Naive thymus-derived CD4-positive, alpha-beta T cell (primary cell): ENCODE results near the gene DENND5A. TPM values are rescaled to one million over a fixed set of nuclear protein-coding genes. Genes with fewer than 3 reads are reported as not detected.

Experiments used
- ATAC-seq: fragments of 150-1000 bp; cut with Tn5 transposase; 2 replicates; pipeline ENCODE4 v1.10.0; 2021; ENCODE audit warnings: mild to moderate bottlenecking, moderate library complexity
- CTCF ChIA-PET: fragments of 350-600 bp; sonication (Branson Sonifier 250); formaldehyde crosslinking; loops from one replicate; lab custom pipeline; 2021; ENCODE audit warnings: antibody characterized with exemption; lab: Charles Lee
- POLR2A ChIA-PET: fragments of 350-600 bp; sonication (Branson Sonifier 250); formaldehyde crosslinking; loops from one replicate; lab custom pipeline; 2021; ENCODE audit warnings: antibody characterized with exemption, inconsistent platforms; lab: Charles Lee
- DNase-seq, 9 donors: peaks; one replicate each; pipeline versions ENCODE4 v3.0.0 to v3.0.0-alpha.2; 2020 to 2022; ENCODE audit warnings: mixed read lengths in 1 of 9
- H3K27ac ChIP-seq: one replicate; pipeline ENCODE4 v1.7.0; 2013; ENCODE audit warnings: mild to moderate bottlenecking, low read depth, low read length, moderate library complexity
- H3K27me3 ChIP-seq, 2 donors: one replicate each; pipeline ENCODE4 v1.7.0; 2013; ENCODE audit warnings: low read length in 2 of 2, mild to moderate bottlenecking in 2 of 2, moderate library complexity in 2 of 2; ENCODE audit not compliant: control insufficient read depth in 2 of 2, insufficient read depth in 2 of 2
- H3K36me3 ChIP-seq, 3 experiments: 1 replicate in 2 of 3; 2 replicates in 1 of 3; pipeline ENCODE4 v1.7.0; 2013; ENCODE audit warnings: low read length in 3 of 3, mild to moderate bottlenecking in 3 of 3, moderate library complexity in 1 of 3; ENCODE audit not compliant: insufficient read depth in 3 of 3, control insufficient read depth in 2 of 3
- H3K4me1 ChIP-seq, 2 donors: one replicate each; pipeline ENCODE4 v1.7.0; 2013; ENCODE audit warnings: low read length in 2 of 2, mild to moderate bottlenecking in 2 of 2, moderate library complexity in 1 of 2; ENCODE audit not compliant: control insufficient read depth in 2 of 2, insufficient read depth in 2 of 2
- H3K4me3 ChIP-seq: 2 replicates; pipeline ENCODE4 v1.7.0; 2013; ENCODE audit warnings: mild to moderate bottlenecking, low read length
- H3K9me3 ChIP-seq, 3 experiments: 1 replicate in 2 of 3; 2 replicates in 1 of 3; pipeline ENCODE4 v1.7.0; 2013; ENCODE audit warnings: low read length in 3 of 3; ENCODE audit not compliant: control insufficient read depth in 2 of 3
- H3K27ac Mint-ChIP-seq, 9 donors: one replicate each; pipeline ENCODE4 v1.8.0; 2020 to 2022; ENCODE audit warnings: mixed read lengths in 9 of 9, mild to moderate bottlenecking in 8 of 9, moderate library complexity in 5 of 9, inconsistent platforms in 2 of 9
- H3K27me3 Mint-ChIP-seq, 5 donors: one replicate each; pipeline ENCODE4 v1.8.0; 2021 to 2022; ENCODE audit warnings: mixed read lengths in 5 of 5, mild to moderate bottlenecking in 1 of 5
- H3K36me3 Mint-ChIP-seq, 5 donors: one replicate each; pipeline ENCODE4 v1.8.0; 2020 to 2022; ENCODE audit warnings: mixed read lengths in 5 of 5, mild to moderate bottlenecking in 3 of 5, inconsistent platforms in 1 of 5
- H3K4me1 Mint-ChIP-seq, 7 donors: one replicate each; pipeline ENCODE4 v1.8.0; 2020 to 2022; ENCODE audit warnings: mixed read lengths in 7 of 7, mild to moderate bottlenecking in 3 of 7, inconsistent platforms in 1 of 7
- H3K4me3 Mint-ChIP-seq, 10 donors: one replicate each; pipeline ENCODE4 v1.8.0; 2020 to 2022; ENCODE audit warnings: mild to moderate bottlenecking in 10 of 10, mixed read lengths in 10 of 10, moderate library complexity in 6 of 10, inconsistent platforms in 2 of 10
- H3K9me3 Mint-ChIP-seq, 11 donors: one replicate each; pipeline ENCODE4 v1.8.0; 2020 to 2022; ENCODE audit warnings: mixed read lengths in 11 of 11, mild to moderate bottlenecking in 4 of 11, inconsistent platforms in 1 of 11, moderate library complexity in 1 of 11
- intact Hi-C, 2 donors: fragments of 100-400 bp; cut with micrococcal nuclease; formaldehyde crosslinking; loops; one replicate each; pipeline ENCODE4 v1.15.1; 2023
- polyA plus RNA-seq, 2 donors: library from polyadenylated mRNA; unstranded; fragments of 300-500 nt; fragmentation: Illumina TruSeq; gene quantifications; one replicate each; pipeline ENCODE4 v1.2.3, GENCODE V29; 2021
- total RNA-seq, 6 experiments: library from RNA in 5 of 6; stranded (reverse) in 5 of 6; gene quantifications; 1 replicate in 5 of 6; 2 replicates in 1 of 6; pipeline ENCODE4 v1.2.3 and lab custom pipeline; 2021 to 2026

DENND5A gene
- total and polyA plus RNA-seq, 7 experiments from 2014 or later, result 33.9 to 178 (median 106) TPM

GRCh38 chr11:9143721-9144120, 121.4 kb downstream of the DENND5A start:
- ChIA-PET CTCF (no interaction called here), POLR2A (no interaction called here)
- H3K4me1 ChIP-seq, result no peaks in the 10 kb centered on the region
- Mint-ChIP-seq H3K36me3 (peaks cover 29 to 82% (median 43%) of the 10 kb centered on the region in 5 donors), H3K27me3 (no peaks in the 10 kb centered on the region), H3K4me1 (peaks cover 0 to 31% (median 9%) of the 10 kb centered on the region in 7 donors), H3K9me3 (no peaks in the 10 kb centered on the region), H3K27ac (peak overlapping the region in 5 of 9 donors; percentile 16 to 76 (median 43)), H3K4me3 (no peak overlapping the region)
- DNase-seq, result no peak
- ATAC-seq, result no peak
- H3K9me3 ChIP-seq, result no peaks in the 10 kb centered on the region
- H3K27me3 ChIP-seq, result no peaks in the 10 kb centered on the region
- intact Hi-C loops, result no loop called here
- H3K4me3 ChIP-seq, result no peak overlapping the region
- H3K27ac ChIP-seq, result no peak overlapping the region
- H3K36me3 ChIP-seq, result peaks cover 0 to 97% (median 22%) of the 10 kb centered on the region in 3 experiments

- H3K9me3 ChIP-seq, result no peaks in the 10 kb centered on the region
- no peak overlapping the region for H3K4me3 ChIP-seq
- no peak for DNase-seq
- peaks cover 3 to 40% (median 12%) of the 10 kb centered on the region in 7 donors for H3K4me1 Mint-ChIP-seq
- ATAC-seq, result no peak
- H3K27me3 ChIP-seq, result no peaks in the 10 kb centered on the region
- H3K27ac Mint-ChIP-seq, result peak overlapping the region in 7 of 9 donors; percentile 30 to 76 (median 44)
- H3K27me3 Mint-ChIP-seq, result no peaks in the 10 kb centered on the region
- H3K36me3 Mint-ChIP-seq, result peaks cover 23 to 72% (median 39%) of the 10 kb centered on the region in 5 donors
- no peaks in the 10 kb centered on the region for H3K4me1 ChIP-seq
- no peak overlapping the region for H3K27ac ChIP-seq
- intact Hi-C loops, result no loop called here
- peaks cover 0 to 92% (median 21%) of the 10 kb centered on the region in 3 experiments for H3K36me3 ChIP-seq
- no peaks in the 10 kb centered on the region for H3K9me3 Mint-ChIP-seq
- ChIA-PET POLR2A (interaction anchor here (1.2 kb wide), 1 partner anchor 18 kb away, joined by 3 read pairs; no protein-coding TSS in a partner anchor), CTCF (no interaction called here)
- no peak overlapping the region for H3K4me3 Mint-ChIP-seq
Observed at GRCh38 chr11:9142732-9143131, 122.4 kb downstream of the DENND5A start.

DNA sequence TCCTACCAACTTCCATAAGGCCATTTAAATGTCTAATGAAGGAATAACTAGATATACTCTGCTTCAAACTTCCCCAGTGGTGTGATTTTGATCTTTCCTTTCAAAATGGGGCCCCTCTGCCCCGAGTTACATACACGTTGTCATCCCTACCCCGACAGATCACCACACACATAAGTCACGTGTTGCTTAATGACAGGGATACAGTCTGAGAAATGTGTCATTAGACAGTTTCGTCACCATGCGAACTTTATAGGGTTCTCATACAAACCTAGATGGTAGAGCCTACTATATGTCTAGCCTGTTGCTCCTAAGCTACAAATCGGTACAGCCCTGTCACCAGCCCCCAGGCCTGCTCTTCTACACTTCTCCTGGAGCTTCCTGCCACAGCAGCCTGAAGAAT, 124.0 kb downstream of the DENND5A start:
- peaks cover 13 to 58% (median 30%) of the 10 kb centered on the region in 5 donors for H3K36me3 Mint-ChIP-seq
- ATAC-seq (no peak), DNase-seq (no peak)
- ChIA-PET POLR2A (no interaction called here), CTCF (no interaction called here)
- no peaks in the 10 kb centered on the region for H3K27me3 Mint-ChIP-seq
- peaks cover 9 to 47% (median 24%) of the 10 kb centered on the region in 7 donors for H3K4me1 Mint-ChIP-seq
- no peak overlapping the region for H3K4me3 ChIP-seq
- peaks cover 0 to 3% of the 10 kb centered on the region in 2 donors for H3K4me1 ChIP-seq
- no peaks in the 10 kb centered on the region for H3K9me3 ChIP-seq
- H3K27ac Mint-ChIP-seq, result peak overlapping the region in 4 of 9 donors; percentile 22 to 88 (median 61)
- H3K4me3 Mint-ChIP-seq, result no peak overlapping the region
- H3K9me3 Mint-ChIP-seq, result no peaks in the 10 kb centered on the region
- intact Hi-C loops, result no loop called here
- peaks cover 0 to 76% (median 17%) of the 10 kb centered on the region in 3 experiments for H3K36me3 ChIP-seq
- no peak overlapping the region for H3K27ac ChIP-seq
- no peaks in the 10 kb centered on the region for H3K27me3 ChIP-seq

DNA sequence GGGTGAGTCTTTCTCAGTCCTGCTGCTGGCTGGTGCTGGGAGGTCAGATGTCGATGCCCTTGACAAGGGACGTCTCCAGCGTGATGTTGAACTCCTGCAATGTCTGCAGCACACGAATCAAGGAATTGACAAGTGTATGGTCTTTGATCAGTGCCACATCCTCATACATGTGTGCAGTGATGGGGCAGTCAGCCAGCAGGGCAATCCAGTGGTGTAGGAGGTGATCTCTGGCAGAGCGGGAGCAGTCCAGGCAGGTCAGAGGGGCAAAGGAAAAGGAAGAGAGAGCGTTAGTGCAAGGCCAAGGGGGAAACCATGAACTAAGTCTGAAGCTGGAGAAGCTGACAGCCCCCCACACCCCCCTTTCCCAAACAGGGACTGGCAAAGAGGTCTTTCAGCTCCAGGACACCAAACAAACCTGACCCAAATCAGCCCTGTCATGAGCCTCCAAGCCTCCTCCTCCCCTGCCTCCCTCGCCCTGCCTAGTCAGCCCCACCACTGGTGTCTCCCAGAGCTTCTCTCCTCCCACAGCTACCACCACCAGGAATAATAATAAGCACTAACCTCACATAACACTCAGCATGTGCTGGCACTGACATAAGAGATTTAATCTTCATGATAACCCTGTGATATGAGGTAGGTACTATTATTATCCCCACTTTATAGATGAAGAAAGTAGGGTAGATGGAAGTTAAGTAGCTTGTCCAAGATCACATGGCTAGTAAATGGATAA, 125.4 kb downstream of the DENND5A start:
- H3K4me3 ChIP-seq, result no peak overlapping the region
- ATAC-seq, result no peak
- ChIA-PET POLR2A (no interaction called here), CTCF (interaction anchor here (0.7 kb wide), 1 partner anchor 180 kb away, joined by 3 read pairs; no protein-coding TSS in a partner anchor)
- H3K4me1 Mint-ChIP-seq, result peaks cover 7 to 37% (median 17%) of the 10 kb centered on the region in 7 donors
- H3K27ac ChIP-seq, result no peak overlapping the region
- H3K36me3 ChIP-seq, result peaks cover 0 to 62% (median 11%) of the 10 kb centered on the region in 3 experiments
- intact Hi-C loops, result loop anchor here in 1 of 2 donors (5.0 to 10.0 kb wide), 4 partner anchors 47 to 915 kb away; partner anchors contain the start of genes RPL27A, SCUBE2 and TRIM66
- DNase-seq, result no peak
- no peaks in the 10 kb centered on the region for H3K9me3 ChIP-seq
- no peaks in the 10 kb centered on the region for H3K27me3 Mint-ChIP-seq
- H3K4me3 Mint-ChIP-seq, result no peak overlapping the region
- H3K9me3 Mint-ChIP-seq, result no peaks in the 10 kb centered on the region
- peaks cover 15 to 48% (median 24%) of the 10 kb centered on the region in 5 donors for H3K36me3 Mint-ChIP-seq
- no peaks in the 10 kb centered on the region for H3K27me3 ChIP-seq
- H3K4me1 ChIP-seq, result peaks cover 0 to 3% of the 10 kb centered on the region in 2 donors
- peak overlapping the region in 5 of 9 donors; percentile 19 to 88 (median 59) for H3K27ac Mint-ChIP-seq

- no peaks in the 10 kb centered on the region for H3K9me3 ChIP-seq
- H3K4me1 ChIP-seq, result peaks cover 0 to 3% of the 10 kb centered on the region in 2 donors
- no peaks in the 10 kb centered on the region for H3K27me3 Mint-ChIP-seq
- ATAC-seq, result no peak
- CTCF ChIA-PET, result interaction anchor here (0.7 to 2.2 kb wide), 7 partner anchors 8 to 224 kb away, joined by 3 to 20 read pairs (median 4); no protein-coding TSS in a partner anchor
- peaks cover 12 to 45% (median 25%) of the 10 kb centered on the region in 5 donors for H3K36me3 Mint-ChIP-seq
- no peaks in the 10 kb centered on the region for H3K9me3 Mint-ChIP-seq
- H3K27ac ChIP-seq, result no peak overlapping the region
- peaks cover 7 to 35% (median 15%) of the 10 kb centered on the region in 7 donors for H3K4me1 Mint-ChIP-seq
- intact Hi-C loops, result loop anchor here in 1 of 2 donors (5.0 to 10.0 kb wide), 4 partner anchors 47 to 914 kb away; partner anchors contain the start of genes RPL27A, SCUBE2 and TRIM66
- POLR2A ChIA-PET, result no interaction called here
- H3K4me3 ChIP-seq, result no peak overlapping the region
- H3K36me3 ChIP-seq, result peaks cover 0 to 53% (median 11%) of the 10 kb centered on the region in 3 experiments
- no peaks in the 10 kb centered on the region for H3K27me3 ChIP-seq
- peak overlapping the region in 6 of 9 donors; percentile 38 to 88 (median 62) for H3K27ac Mint-ChIP-seq
- DNase-seq, result no peak
- no peak overlapping the region for H3K4me3 Mint-ChIP-seq
Observed at GRCh38 chr11:9138612-9139579, 126.3 kb downstream of the DENND5A start.

DNA sequence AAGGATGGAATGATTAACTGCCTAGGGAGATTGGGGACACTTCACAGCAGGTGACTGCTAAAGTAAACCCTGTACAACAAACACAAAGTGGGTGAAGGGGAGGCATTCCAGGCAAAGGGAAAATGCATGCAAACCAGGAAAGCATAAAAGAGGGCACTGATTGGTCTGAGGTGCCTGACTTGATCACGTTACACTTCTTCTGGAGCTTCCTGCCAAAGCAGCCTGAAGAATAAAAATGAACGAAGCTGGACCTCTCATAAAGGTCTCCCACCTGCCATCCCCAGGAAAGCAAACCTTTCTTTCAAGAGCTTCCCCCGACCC, 127.1 kb downstream of the DENND5A start:
- peak; percentile 3 for ATAC-seq
- POLR2A ChIA-PET, result interaction anchor here (0.9 kb wide), 1 partner anchor 322 kb away, joined by 3 read pairs; the partner anchor contains the start of gene ZNF143
- H3K36me3 ChIP-seq, result peaks cover 0 to 45% (median 11%) of the 10 kb centered on the region in 3 experiments
- no peak overlapping the region for H3K4me3 ChIP-seq
- H3K9me3 Mint-ChIP-seq, result no peaks in the 10 kb centered on the region
- H3K27me3 Mint-ChIP-seq, result no peaks in the 10 kb centered on the region
- no peaks in the 10 kb centered on the region for H3K27me3 ChIP-seq
- peak overlapping the region in 6 of 9 donors; percentile 3 to 88 (median 63) for H3K27ac Mint-ChIP-seq
- peaks cover 0 to 3% of the 10 kb centered on the region in 2 donors for H3K4me1 ChIP-seq
- H3K27ac ChIP-seq, result no peak overlapping the region
- peak in 2 of 9 donors; percentile 3 to 11 for DNase-seq
- peak overlapping the region in 3 of 10 donors; percentile 1 to 54 (median 17) for H3K4me3 Mint-ChIP-seq
- H3K36me3 Mint-ChIP-seq, result peaks cover 12 to 43% (median 25%) of the 10 kb centered on the region in 5 donors
- intact Hi-C loops, result loop anchor here in 1 of 2 donors (5.0 to 10.0 kb wide), 4 partner anchors 46 to 913 kb away; partner anchors contain the start of genes RPL27A, SCUBE2 and TRIM66
- H3K9me3 ChIP-seq, result no peaks in the 10 kb centered on the region
- CTCF ChIA-PET, result interaction anchor here (0.5 to 2.2 kb wide), 12 partner anchors 9 to 258 kb away, joined by 3 to 20 read pairs (median 4); no protein-coding TSS in a partner anchor
- H3K4me1 Mint-ChIP-seq, result peaks cover 7 to 35% (median 15%) of the 10 kb centered on the region in 7 donors
